ENCODE measurements around the gene CNTFR.

GRCh38 chr9:34502891-34503290 is 86.6 kb downstream of the CNTFR start:
- TF ChIP-seq CTCF (IDR thresholded peaks at IDR 0.05) (no peak), POLR2A (IDR thresholded peaks at IDR 0.05) (no peak)
